GM21619 (cell line): Measurements from ENCODE around the gene IL1R1.

ENCODE experiments used
- ATAC-seq: cut with Tn5 transposase; IDR thresholded peaks from one replicate; pipeline ENCODE4 v1.9.1; 2021; ENCODE audit not compliant: unreplicated experiment

The IL1R1 gene

DNA sequence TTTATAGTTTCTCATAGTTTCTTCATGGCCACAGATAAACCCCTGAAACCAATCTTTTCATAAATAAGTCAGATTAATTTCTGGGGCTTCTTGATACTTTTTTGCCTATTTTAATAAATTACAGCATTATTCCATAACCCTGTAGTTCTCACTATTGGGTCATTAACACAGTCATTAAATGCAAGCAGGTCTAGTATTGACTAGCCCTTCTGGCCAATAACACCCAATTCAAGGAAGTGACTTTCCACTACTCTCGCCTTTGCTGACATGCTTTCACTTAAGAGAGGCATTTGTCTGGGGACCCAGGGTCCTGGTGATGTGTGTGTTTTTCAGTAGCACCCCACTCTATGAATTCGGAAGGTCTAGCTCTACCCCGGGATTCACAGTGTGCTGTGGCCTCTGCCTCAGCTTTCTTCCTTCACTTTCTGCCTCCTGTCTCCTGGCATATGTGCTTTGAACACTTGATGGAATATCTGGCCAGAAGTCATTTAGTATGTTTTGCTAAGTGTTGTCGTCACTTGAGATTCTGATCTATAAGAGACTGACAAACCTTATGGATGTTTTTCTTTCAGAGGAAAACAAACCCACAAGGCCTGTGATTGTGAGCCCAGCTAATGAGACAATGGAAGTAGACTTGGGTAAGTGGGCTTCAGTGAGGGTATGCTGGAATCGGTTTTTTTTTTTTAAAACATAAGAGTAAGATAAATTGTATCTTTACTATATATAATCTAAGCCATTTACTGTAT, 25.7 kb downstream of the IL1R1 start:
- no peak for ATAC-seq

DNA sequence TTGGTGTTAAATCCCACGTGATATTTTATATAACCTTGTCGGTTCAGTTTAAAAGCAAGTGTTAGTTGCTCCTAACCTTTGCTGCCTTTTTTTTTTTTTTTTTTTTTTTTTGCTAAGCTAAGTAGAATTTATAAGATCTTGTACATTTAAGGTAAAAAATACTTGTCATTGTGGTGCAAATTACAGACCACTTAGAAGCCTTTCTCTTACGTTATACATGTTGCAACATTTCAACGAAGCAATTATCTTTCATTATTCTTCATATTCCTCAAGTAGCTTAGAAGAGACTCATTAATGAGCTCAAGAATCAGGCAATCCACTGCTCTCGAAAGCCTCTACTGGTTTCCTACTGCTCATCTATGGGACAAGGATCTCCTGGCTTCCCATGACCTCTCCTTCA, 29.4 kb downstream of the IL1R1 start:
- no peak for ATAC-seq

DNA sequence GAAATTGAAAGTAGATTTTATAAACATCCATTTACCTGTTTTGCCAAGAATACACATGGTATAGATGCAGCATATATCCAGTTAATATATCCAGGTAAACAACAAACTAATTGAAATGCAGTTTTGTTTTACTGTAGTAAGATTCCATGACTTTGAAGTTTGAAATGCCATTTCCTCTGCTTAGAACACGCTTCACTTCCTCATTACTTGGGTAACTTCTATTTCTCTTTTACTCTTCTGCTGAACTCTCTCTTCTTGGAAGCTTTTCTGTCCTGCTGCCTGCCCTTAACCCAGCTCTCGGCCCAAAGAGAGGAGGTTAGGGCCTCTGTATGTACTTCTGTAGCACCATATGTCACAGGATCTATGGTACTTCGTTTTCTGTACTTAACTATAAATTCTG, 30.2 kb downstream of the IL1R1 start:
- no peak for ATAC-seq

GRCh38 chr2:102176172-102176571, 33.6 kb downstream of the IL1R1 start:
- ATAC-seq = no peak

- ATAC-seq = no peak
Observed at GRCh38 chr2:102177814-102178478, 35.4 kb downstream of the IL1R1 start.

- ATAC-seq = no peak
Observed at GRCh38 chr2:102179061-102179460, 36.5 kb downstream of the IL1R1 start.

DNA sequence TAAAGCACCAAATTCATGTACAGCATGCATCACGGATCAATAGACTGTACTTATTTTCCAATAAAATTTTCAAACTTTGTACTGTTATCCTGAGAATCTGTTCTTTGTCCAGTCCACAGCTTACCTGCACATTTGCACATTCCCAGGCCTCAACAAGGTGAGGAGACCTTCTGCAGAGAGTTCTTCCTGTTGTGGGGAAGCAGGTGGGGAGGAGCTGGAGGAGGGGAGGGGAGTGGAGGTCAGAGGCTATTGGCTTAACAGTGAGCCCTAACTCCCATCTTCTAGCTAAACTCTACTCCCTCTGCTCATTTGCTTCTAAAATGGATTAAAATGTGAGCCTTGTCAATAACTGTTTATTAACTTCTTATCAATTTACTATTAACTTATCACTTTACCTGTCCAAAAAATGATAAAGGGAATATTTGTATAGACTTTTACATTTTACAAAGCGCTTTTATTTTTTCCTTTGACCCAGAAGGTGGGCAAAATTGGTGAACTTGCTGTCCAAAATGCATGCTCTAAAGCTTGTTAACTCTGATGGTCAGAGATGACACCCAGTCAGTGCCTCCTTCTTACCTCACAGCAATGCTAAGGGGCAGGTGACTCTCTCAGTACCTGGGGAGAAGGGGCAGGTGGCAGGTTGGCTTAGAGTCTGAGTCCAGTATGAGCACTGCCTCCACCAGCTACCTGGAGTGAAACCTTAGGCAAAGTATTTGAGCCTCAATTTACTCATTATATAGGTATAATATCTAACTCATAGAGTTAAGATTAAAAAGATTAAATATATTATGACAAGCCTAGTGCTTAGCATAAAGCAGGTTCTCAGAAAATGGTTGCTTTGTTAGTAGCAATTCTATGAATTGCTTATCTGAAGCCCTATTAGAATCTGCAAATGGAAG, 37.5 kb downstream of the IL1R1 start:
- ATAC-seq = no peak

- ATAC-seq = no peak
Observed at GRCh38 chr2:102180687-102180999, 38.1 kb downstream of the IL1R1 start.

GRCh38 chr2:102181376-102181775, 38.8 kb downstream of the IL1R1 start:
- no peak for ATAC-seq

GRCh38 chr2:102181919-102182635, 39.5 kb downstream of the IL1R1 start:
- no peak for ATAC-seq

- ATAC-seq = no peak
Observed at GRCh38 chr2:102184018-102184417, 41.5 kb downstream of the IL1R1 start.

GRCh38 chr2:102184568-102184967, 42.0 kb downstream of the IL1R1 start:
- no peak for ATAC-seq

DNA sequence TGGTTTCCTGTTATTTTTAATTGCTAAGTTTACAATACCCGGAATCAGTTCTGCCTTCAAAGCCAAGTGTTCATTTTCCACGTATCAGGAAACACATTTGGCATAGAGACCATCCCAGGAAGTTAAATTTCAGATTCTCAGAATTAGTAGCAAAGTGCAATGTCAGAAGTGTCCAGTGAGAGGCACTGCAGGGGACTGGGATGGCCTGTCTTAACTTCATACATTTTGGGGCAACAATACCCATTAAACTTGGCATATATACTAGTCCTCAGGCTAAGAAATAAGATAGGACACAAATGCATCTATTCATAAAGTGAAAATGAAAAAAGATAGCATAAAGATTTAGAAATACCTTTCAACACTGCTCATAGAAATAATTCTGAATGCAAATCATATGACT, 42.8 kb downstream of the IL1R1 start:
- no peak for ATAC-seq

- no peak for ATAC-seq
Observed at GRCh38 chr2:102186791-102187495, 44.4 kb downstream of the IL1R1 start, which contains the start of gene IL1RL2. Gene IL1RL2, plus strand, starts transcription at chr2:102187023. Its CDS starts 845 bp downstream, at chr2:102187868.

GRCh38 chr2:102187496-102188150, 45.1 kb downstream of the IL1R1 start:
- ATAC-seq = no peak

DNA sequence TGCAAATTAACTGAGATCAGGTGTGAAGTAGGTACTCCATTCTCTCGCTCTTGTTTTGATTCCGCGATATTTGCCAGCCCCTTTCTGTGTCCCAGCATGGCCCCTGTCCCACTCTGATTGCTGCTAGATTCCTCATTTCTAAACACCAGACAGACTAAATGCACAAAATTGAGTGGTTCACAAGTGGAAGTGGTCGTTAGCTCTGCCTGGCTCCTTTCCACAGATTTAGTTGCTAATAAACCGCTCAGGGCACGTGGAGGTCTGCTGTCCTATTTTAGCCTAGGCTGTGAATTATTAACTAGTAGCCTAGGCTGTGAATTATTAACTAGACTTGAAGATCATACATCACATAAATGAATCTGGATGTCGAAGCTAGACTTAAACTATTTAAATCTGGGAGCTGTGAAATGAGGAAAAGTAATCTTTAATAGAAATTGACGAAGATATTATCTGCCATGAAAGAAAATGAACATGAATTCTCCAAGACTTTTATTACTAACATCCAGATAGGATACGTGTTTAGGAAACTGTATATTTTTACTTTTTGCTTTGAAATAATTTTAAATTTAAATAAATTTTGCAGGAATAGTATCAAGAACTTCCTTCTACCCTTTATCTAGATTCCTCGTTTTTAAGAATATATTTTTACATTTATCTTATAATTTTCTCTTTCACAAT, 48.0 kb downstream of the IL1R1 start:
- ATAC-seq = no peak

- ATAC-seq = no peak
Observed at GRCh38 chr2:102191501-102191900, 49.0 kb downstream of the IL1R1 start.

GRCh38 chr2:102193074-102193473, 50.5 kb downstream of the IL1R1 start:
- ATAC-seq = no peak

GRCh38 chr2:102194609-102195268, 52.2 kb downstream of the IL1R1 start:
- no peak for ATAC-seq
